HG03354 (cell line): ENCODE data around the gene CYSRT1.

Source experiments
- ATAC-seq: cut with Tn5 transposase; IDR thresholded peaks from one replicate; pipeline ENCODE4 v1.9.1; 2021; ENCODE audit warnings: mild to moderate bottlenecking; ENCODE audit not compliant: unreplicated experiment, poor library complexity, severe bottlenecking

The CYSRT1 gene

DNA sequence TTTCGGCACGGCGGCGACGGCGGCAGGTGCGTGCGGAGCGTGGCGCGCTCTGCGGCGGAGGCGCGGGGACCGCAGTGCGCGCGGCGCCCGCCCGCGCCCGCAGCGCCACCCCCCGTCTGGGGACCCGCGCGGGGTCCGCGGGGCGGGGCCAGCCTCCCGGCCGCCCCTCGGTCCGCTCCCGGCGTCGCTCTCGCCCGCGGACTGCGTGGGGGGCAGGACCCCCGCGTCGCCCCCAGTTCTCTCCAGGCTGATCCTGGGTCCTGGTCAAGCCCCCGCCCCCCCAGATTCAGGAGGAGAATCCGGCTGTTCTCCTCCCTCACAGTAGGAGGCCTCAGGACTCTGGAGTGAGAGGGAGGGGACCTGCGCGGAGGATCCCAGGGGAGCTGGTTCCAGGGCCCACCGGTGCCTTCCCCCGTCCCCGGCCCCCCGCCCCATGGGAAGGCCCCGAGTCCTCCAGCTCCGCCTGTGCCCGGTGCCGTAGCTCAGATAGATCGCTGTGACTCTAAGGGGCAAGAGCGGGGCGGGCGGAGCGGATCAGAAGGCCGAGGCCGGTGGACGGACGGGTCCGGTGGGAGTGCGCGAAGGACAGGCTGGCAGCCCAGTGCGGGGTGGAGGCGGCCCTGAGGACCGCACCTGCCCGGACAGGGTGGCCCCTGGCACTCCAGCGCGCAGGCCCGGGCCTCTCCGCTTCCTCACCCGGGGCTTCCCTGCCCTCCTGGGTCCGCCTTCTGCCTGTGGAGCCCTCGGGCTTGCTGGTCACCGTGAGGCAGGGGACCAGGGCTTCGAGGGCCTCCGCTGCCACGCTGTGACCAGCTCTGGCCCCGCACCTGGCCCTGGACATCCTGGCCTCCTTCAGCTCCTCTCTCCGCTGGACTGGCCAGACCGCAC is 2.5 kb upstream of the CYSRT1 start, which contains the start of gene RNF208:
Gene RNF208 (minus strand): TSS at position 51 of the 888 bp plus-strand sequence. CDS start 1,028 bp downstream, outside the sequence.
- no peak for ATAC-seq

DNA sequence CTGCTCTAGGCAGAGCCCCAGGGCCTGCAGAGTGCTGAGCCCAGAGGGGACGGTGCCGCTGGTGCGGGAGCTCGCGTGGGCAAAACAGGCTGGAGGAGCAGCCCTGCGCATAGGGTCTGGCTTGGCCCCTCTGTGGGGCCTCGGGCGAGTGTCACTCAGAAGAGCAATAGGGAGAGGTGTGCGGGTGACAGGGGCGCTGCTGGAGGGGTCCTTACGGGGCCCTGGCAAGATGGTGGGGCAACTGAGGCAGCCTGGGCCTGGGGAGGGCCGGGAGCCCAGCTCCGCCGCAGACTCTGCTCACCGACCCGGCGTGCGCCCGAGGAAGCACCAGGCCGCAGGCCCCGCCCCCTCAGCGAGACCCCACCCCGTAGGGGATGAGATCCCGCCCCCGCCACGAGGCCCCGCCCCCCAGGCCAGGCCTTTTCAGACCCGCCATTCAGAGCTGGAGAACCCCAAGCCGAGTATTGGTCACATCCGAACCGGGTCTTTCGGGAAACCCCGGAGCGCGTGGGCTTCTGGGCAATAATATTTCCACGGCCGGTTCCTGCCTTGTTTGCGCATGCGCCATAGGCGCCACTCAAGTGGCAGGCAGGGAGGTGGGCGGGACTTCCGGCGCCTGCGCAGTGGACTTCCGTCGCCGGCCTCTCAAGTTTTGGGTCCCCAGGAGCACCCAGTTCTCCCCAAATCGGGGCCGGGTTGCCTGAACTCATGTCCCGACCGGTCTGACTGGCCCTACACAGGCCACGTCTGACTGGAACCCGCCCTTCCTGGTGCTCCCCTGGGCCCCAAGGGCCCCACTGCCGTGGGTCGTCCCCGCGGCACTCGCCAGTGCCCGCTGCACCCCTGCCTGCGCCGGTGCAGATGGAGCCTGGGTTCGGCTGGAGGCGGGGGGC is 1.6 kb upstream of the CYSRT1 start:
- peak; percentile 74 for ATAC-seq

DNA sequence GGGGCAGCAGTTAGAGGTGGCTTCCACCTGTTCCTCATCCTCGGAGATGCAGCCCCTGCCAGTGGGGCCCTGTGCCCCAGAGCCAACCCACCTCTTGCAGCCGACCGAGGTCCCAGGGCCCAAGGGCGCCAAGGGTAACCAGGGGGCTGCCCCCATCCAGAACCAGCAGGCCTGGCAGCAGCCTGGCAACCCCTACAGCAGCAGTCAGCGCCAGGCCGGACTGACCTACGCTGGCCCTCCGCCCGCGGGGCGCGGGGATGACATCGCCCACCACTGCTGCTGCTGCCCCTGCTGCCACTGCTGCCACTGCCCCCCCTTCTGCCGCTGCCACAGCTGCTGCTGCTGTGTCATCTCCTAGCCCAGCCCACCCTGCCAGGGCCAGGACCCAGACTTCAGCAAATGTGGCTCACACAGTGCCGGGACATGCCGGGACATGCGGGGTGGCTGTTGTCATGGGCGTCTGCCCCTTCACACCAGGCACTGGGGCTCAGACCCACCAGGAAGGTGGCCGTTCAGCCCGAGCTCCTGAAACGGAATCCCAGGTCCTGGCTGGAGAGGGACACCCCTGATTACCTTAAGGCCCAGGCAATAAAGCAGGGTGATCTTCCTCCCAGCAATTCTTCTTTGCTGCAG is 841 bp downstream of the CYSRT1 start:
- no peak for ATAC-seq

DNA sequence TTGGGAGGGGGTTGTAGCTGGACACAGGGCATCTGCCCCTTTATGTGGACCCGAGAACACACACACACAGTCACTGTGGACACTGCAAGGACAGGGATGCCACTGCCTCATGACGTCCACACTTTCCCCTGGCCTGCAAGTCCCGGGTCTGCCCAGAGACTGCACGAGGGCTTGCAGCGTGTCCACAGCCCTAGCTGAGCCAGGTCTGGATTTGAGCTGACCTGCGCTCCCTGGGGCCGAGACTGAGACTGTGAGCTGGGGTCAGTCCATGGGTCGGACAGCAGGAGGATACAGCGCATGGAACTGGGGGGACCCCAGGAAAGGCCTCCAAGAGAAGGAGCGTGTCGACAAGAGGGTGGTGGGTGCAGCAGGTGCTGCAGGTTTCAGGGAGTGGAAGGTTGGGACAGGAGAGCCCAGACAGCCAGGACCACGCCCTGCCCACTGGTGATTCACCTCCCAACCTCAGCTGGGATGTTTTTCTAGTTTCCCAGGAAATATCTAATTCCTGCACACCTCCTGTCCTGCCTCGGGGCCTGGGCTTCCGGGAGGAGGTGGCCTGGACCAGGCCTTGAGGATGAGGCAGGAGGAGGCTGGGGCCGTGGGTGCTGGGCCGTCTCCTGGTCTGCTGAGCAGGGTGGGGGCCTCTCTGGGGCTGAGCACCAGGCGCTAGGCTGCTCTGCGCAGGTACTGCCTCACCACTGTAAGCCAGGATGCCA is 1.5 kb downstream of the CYSRT1 start:
- ATAC-seq: no peak

DNA sequence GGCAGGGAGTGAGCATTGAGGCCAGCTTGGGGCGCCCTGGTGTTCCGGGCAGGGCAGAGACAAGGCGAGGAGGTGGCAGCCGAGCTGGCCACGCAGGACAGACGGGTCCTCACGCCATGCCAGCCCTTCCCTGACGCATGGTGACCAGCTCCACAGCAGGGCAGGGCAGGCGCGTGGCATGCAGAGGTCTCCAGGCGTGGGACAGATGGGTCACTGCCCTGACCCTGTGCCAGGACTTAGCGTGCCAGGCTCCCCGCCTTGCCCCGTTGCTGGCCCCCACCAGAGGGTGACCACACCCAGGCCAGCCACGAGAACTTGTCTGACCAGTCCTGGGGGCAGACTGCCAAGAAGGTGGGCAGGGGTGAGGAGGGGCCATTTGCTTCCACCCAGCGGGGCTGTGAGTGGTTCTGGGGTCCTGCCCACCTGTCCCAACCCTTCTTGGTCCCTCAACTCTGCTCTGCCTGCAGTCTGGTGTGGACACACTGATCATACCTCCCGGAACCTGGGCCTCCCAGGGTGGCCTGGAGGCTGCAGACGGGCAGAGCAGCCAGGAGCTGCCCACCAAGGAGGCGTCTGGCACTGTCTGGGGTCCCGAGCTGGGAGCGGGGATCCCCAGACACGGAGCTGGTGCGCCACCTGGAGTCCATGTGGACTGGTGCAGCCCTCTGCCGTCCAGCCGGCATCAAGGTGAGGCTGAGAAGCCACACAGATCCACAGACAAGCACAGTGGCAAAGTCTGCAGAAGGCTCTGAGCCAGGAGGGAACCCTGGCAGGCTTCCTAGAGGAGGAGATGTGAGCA is 2.3 kb downstream of the CYSRT1 start, which contains the start of gene RNF224:
Gene RNF224 (plus strand): TSS at position 449 of the 799 bp plus-strand sequence. CDS start 834 bp downstream, outside the sequence.
- ATAC-seq: no peak

DNA sequence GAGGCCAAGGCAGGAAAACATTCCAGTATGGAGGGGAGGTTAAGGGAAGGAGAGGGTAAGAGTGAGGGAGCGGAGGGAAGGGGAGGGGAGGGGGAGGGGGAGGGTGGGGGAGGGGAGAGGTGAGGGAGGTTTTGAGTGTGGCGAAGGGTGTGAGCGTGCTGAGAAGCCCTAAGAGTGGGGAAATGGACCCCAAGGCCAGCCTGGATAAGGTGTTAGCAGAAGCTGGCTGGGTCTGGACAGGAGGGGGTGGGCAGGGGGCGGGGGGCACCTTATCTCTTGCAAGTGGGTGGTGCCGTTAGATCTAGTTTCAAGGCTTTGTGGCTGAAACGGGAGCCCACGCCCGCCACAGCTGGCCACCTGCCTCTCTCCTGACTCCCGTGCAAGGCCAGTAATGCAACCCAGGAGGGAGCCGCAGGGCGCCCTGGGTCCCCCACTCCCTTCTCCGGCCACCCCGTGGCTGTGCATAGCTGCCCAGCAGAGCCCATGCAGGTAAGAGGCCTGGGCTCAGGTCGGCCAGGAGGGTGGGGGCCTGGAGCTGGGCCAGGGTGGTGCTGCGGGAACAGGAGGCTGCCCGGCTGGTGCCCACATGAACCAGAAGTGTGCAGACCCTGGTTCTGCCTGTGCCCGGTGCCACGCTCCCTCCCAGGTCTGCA is 3.0 kb downstream of the CYSRT1 start:
- ATAC-seq: no peak

DNA sequence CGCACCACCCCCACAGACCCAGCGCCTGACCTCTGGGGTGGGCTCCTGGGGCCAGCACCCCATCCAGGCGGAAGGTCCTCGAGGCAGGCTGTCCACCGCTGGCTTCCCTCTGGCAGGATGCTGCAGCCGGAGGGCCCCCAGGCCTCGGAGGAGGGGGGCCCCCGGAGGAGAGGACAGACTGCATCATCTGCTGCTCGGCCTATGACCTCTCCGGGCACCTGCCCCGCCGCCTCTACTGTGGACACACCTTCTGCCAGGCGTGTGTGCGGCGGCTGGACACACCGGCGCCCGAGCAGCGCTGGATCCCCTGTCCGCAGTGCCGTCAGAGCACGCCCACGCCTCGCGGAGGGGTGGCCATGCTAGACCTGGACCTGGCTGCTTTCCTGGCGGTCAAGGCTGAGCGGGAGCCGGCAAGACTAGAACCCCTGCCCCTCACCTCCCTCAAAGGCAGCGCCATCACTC is 3.6 kb downstream of the CYSRT1 start:
- ATAC-seq: no peak

DNA sequence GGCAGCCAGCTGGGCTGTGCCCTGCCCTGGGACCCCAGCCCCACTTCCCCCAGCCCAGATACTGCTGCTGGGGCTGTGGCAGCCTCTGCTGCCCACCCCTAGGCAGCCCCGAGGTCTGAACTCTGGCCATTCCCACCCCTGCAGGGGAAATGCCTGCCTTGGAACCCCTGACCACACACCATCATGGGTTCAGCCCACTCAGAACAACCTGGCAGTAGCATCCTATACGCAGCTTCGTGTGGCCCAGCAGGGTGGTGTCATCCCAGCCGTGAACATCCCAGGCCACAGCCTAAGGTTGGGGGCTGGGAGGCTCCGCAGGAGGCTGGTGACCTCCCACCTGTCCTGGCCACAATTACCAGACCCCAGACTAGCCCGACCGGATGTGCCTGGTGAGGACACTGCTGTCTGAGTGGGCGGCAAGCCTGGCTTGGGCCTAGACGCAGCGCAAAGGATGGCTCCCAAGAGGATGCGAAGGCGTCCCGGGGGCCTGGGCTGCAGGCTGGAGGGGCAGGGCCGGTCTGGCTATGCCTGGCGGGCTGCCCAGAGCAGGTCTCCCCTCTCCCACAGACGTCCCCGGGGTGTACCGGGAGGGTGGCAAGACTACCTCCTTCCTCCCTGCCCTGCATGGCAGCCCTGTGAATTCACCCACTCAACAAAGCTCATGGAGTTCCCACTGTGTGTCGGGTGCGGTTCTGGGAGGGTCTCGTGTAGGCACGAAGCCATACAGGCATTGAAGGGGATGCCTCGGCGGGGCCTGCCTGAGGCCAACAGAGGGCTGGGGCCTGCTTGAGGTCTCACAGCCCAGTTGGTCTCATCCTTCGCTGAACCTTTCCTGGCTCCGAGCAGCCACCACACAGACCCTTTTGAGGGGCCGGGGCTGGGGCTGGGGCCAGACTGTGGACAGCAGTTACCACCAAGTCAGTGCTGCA is 4.3 kb downstream of the CYSRT1 start:
- ATAC-seq: no peak

DNA sequence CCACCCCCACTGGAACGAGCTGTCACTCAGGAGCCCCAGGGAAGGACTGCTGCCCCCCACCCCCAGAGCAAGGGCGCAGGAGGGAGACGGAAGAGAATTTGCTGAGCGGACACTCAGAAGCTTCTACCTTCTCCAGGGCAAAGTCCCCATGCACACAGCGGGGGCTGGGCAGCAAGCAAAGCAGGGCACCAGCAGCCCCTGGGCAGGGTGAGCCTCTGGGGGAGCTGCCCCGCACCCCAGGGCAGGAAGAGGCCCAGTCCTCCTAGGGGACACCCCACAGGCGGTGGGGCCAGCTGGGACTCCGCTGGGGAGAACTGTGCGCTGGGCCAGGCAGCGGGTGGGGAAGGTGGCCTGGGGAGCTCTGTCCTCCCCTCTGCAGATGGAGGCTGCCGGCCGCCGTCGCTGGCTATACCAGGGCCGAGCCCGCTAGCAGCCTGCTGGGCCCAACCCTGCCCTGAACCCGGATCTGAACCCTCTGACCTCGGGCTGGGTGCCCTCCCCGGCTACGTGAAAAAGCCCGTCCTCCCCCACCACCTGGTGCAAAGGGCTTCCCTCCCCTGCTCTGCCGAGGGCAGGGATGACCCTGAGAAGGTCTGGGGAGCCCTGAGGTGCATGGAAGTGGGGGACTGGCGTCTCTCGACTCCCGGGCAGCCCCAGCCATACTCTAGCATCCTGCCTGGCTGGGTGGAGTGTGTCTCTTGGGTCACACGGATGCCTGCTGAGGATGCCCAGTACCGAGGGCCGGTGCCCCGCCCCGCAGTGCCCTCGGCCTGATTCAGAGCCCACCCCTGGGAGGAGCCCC is 5.1 kb downstream of the CYSRT1 start:
- ATAC-seq: no peak

DNA sequence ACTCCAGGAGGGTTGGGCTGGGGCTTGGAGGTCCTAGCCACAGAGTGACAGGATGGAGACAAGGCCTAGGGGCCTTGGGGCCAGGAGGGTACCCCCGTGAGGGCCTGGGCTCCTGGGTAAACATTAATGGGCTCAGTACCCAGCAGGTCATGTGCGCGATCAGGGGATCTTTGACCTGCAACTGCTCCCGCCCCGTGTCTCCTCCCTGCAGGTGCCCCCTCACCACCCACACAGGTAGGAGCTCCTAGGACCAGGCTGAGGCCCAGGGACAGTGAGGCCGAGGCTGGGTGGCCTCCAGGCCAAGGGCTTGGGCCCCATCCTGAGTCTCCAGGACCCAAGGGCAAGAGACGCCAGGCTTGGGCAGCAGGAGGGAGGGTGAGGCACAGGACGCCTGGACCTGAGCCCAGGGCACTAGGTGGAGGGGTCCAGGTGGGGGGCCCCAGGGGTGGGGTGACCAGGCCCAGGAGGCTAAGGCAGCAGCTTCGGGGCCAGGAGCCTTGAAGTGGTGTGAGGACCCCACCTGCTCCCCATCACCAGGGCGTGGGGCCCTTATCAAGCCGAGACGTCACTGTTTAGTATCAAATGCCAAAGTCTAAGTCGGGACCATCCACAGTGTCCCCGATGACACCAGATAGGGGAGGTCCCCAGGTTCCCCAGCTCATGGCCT is 5.9 kb downstream of the CYSRT1 start, which contains the start of gene SLC34A3:
Gene SLC34A3 (plus strand): TSS at position 197 of the 667 bp plus-strand sequence. CDS start 802 bp downstream, outside the sequence.
- ATAC-seq: no peak

DNA sequence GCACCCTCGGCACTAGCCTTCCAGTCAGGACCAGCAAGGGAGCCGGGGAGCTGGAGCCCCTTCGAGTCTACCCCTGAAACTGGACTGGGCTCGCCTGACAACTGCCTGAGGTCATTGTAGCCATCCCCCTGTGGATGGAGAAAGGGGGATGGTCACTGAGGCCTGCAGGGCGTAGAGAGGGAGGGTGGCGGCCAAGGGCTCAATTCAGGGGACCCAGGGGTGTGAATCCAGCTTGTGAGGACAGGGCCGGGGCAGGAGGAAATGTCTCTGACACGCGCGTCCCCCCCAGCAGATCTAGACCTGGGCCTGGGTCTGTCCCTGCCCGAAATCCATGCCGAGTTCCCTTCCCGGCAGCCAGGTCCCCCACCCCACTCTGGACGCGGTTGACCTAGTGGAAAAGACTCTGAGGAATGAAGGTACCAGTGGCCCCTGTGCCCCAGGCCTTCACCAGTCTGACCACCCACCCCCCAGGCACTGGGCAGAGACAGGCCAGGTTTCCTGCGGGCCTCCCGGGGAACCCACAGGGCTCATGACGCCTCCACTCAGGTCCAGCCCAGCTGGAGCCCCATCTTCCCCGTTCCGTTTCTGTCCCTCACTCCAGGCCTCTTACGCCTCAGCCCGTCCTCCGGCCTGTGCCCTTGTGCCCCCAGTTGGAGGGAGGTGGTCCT is 6.5 kb downstream of the CYSRT1 start:
- no peak for ATAC-seq

DNA sequence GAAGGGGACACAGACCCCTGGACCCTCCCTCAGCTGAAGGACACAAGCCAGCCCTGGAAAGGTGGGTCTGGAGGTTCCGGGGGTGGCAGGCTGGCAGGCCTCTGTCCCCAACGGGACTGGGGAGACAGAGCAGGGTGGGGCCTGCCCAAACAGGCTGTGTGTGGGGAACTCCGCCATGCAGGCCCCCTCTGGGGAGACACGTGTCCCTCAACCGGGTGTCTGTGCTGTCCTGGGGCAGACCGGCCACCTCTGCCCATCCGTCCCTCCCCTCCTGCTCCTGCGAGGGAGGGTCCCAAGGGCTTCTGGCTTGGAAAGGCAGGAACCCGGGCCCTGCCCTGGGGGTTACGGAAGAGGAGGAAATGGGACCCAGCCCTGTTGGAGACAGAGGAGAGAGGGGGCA is 7.1 kb downstream of the CYSRT1 start:
- no peak for ATAC-seq

DNA sequence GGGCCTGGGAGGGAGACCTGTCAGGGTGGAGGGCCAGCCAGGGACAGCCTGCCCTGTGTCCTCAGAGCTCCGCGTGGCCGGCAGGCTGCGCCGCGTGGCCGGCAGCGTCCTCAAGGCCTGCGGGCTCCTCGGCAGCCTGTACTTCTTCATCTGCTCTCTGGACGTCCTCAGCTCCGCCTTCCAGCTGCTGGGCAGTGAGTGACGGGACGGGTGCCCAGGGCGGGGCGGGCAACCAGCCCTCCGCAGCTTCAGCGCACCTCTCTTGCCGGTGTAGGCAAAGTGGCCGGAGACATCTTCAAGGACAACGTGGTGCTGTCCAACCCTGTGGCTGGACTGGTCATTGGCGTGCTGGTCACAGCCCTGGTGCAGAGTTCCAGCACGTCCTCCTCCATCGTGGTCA is 7.5 kb downstream of the CYSRT1 start:
- no peak for ATAC-seq

DNA sequence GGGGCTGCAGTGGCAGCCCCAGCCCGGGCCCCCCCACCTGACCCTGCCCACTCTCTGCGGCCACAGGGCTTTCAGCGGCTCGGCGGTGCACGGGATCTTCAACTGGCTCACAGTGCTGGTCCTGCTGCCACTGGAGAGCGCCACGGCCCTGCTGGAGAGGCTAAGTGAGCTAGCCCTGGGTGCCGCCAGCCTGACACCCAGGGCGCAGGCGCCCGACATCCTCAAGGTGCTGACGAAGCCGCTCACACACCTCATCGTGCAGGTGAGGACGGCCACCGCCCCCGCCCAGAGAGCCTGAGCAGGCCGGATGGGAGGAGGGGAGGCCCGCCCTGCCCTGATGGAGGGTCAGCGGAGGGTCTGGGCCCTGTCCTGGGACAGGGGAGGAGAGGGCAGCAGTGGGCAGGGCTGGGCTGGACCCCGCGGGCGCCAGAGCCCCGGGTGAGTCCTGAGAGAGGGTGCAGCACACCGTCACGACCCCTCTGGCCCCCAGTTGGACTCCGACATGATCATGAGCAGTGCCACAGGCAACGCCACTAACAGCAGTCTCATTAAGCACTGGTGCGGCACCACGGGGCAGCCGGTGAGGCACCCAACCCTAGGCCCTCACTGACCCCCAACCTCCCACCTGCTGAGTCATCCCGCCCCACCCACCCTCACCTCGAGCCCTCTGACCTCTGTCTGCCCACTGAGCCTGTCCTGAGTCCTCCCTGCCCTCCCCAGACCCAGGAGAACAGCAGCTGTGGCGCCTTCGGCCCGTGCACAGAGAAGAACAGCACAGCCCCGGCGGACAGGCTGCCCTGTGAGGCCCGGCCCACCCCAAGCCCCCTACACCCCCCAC is 8.4 kb downstream of the CYSRT1 start:
- ATAC-seq: no peak
